Transverse colon (tissue), 4 donors: Measurements from ENCODE around the gene ZFP92. TPM values are rescaled to one million over a fixed set of nuclear protein-coding genes. Genes with fewer than 3 reads are reported as not detected.

Experiments
- DNase-seq: peaks from one replicate; pipeline ENCODE4 v3.0.0-alpha.2; 2019
- H3K27ac ChIP-seq, 4 donors: fragments of 200-600 bp; sonication (generic); 2 replicates each; pipeline ENCODE4 v1.5.1; 2016 to 2018; ENCODE audit warnings: inconsistent platforms in 4 of 4
- H3K27me3 ChIP-seq: fragments of 200-600 bp; sonication (generic); 2 replicates; pipeline ENCODE4 v1.5.1; 2017; ENCODE audit warnings: inconsistent platforms
- H3K36me3 ChIP-seq, 4 donors: fragments of 200-600 bp; sonication (generic); 2 replicates each; pipeline ENCODE4 v1.5.1; 2017 to 2019; ENCODE audit warnings: inconsistent platforms in 4 of 4
- H3K4me1 ChIP-seq, 4 donors: fragments of 200-600 bp; sonication (generic); 2 replicates each; pipeline ENCODE4 v1.5.1; 2017 to 2020; ENCODE audit warnings: inconsistent platforms in 4 of 4
- H3K4me3 ChIP-seq, 4 donors: fragments of 200-600 bp; sonication (generic); 1 replicate in 1 of 4; 2 replicates in 3 of 4; pipeline versions ENCODE4 v1.5.1 to v1.6.1; 2017 to 2019; ENCODE audit warnings: inconsistent platforms in 4 of 4
- H3K9me3 ChIP-seq, 2 donors: fragments of 200-600 bp; sonication (generic); 2 replicates each; pipeline ENCODE4 v1.5.1; 2017 to 2019; ENCODE audit warnings: inconsistent platforms in 2 of 2
- CTCF ChIP-seq, 5 experiments: fragments of 200-600 bp in 3 of 5; fragments of 450-650 bp in 2 of 5; sonication (generic) in 3 of 5; IDR thresholded peaks; 1 replicate in 2 of 5; 2 replicates in 3 of 5; pipeline ENCODE4 v1.5.1; 2016 to 2017; ENCODE audit warnings: antibody characterized with exemption in 5 of 5, inconsistent platforms in 3 of 5, mild to moderate bottlenecking in 2 of 5, moderate library complexity in 1 of 5
- EP300 ChIP-seq: sonication (generic); formaldehyde crosslinking; IDR thresholded peaks from one replicate; pipeline ENCODE4 v1.6.1; 2017; ENCODE audit warnings: antibody characterized with exemption, low read depth
- POLR2A ChIP-seq: fragments of 450-650 bp; IDR thresholded peaks from one replicate; pipeline ENCODE4 v1.6.1; 2016; ENCODE audit warnings: antibody characterized with exemption, mild to moderate bottlenecking, moderate library complexity
- POLR2AphosphoS5 ChIP-seq, 3 donors: sonication (generic); formaldehyde crosslinking; IDR thresholded peaks; one replicate each; pipeline ENCODE4 v1.6.1; 2016; ENCODE audit warnings: antibody characterized with exemption in 3 of 3
- WGBS, 2 donors: methylation state at CpG; one replicate each; pipeline ENCODE4 v1.1.5; 2018; ENCODE audit warnings: low coverage in 1 of 2; 5-methylcytosine and 5-hydroxymethylcytosine counted together
- in situ Hi-C, 4 donors: fragments of 200-750 bp; cut with MboI; loops; one replicate each; pipeline versions ENCODE4 v1.15.0 to v1.15.1; 2017; ENCODE audit warnings: low sequenced_read_pairs in 3 of 4, low pct_ligation_motif_present in 1 of 4, low pct_unique_long_range_greater_than_20kb in 1 of 4
- intact Hi-C: fragments of 100-400 bp; cut with DNase I; formaldehyde crosslinking; loops from one replicate; pipeline ENCODE4 v1.15.1; 2023; ENCODE audit warnings: low total_unique reads
- total RNA-seq, 4 donors: library from RNA; depleted of rRNA; stranded (reverse); fragments of >200 nt; gene quantifications; one replicate each; pipeline ENCODE4 v1.1.0, GENCODE V29; 2016

ZFP92 gene
- total RNA-seq, 4 donors from 2014 or later, result 0.27 to 3.0 (median 1.3) TPM

DNA sequence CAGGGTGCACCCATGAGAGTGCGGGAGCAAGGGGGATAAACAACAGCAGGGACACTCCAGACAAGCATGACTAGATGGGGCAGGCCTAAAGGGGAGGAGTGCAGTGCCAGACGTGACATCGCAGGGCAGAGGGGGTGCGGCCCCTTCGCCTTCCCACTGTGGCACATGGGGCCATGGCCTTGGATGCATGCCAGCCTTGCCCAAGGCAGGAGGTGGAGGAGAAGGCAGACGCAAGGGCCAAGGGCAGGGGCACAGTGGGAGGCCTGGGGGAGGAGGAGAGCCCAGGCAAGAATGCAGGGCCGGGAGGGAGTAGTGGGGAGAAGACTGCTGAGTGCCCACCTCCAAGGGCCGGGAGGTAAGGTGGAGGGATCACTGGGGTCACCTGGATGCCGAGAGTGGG lies 31.8 kb upstream of the ZFP92 start:
- TF ChIP-seq EP300 (no peak), POLR2A (no peak), POLR2AphosphoS5 (IDR thresholded peaks at IDR 0.05) (no peak), CTCF (IDR thresholded peaks at IDR 0.05) (no peak)
- H3K27me3 ChIP-seq, result no peaks in the 10 kb centered on the region
- no peak overlapping the region for H3K4me3 ChIP-seq
- intact Hi-C loops (no loop called here), in situ Hi-C loops (no loop called here)
- no peak for DNase-seq
- no peaks in the 10 kb centered on the region for H3K36me3 ChIP-seq
- no peaks in the 10 kb centered on the region for H3K9me3 ChIP-seq
- 75% methylated on average over 9 of the region's 9 CpGs; no CpG with 5 or more reads in 1 of the 2 donors for WGBS, 2 donors
- H3K27ac ChIP-seq, result no peak overlapping the region
- H3K4me1 ChIP-seq, result no peaks in the 10 kb centered on the region

DNA sequence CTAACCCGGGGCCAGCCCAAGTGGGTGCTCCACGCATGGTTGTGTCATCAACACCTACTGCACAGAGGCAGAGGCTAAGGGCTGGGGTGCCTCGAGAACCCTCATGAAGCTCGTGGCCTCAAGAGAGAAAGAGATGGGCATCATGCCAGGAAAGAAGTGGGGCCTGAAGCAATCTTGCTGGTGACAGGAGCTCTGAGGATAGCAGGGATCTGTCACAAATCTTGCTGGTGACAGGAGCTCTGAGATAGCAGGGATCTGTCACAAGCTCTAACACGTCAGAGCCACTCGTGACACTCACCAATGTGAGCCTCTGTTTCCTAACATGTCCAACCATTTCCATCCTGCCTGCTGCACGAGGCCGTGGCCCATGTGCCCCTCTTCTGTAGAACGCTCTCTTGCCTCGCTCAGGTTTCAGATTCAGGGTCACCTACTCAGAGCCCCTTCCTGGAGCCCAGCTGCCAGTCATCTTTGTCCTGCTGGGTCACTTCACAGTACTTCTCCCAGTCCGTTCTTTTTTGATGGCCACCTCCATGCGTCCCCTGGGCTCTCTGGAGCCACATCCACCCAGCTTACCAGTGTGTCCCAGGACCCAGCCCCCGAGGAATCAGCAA lies 31.2 kb upstream of the ZFP92 start:
- H3K4me3 ChIP-seq, result no peak overlapping the region
- H3K9me3 ChIP-seq, result no peaks in the 10 kb centered on the region
- H3K27me3 ChIP-seq, result no peaks in the 10 kb centered on the region
- WGBS, 2 donors, result 73% methylated on average over 13 of the region's 13 CpGs; no CpG with 5 or more reads in 1 of the 2 donors
- intact Hi-C loops (no loop called here), in situ Hi-C loops (no loop called here)
- H3K36me3 ChIP-seq, result no peaks in the 10 kb centered on the region
- no peak for TF ChIP-seq POLR2AphosphoS5 (IDR thresholded peaks at IDR 0.05)
- TF ChIP-seq EP300, result no peak
- TF ChIP-seq POLR2A, result no peak
- TF ChIP-seq CTCF (IDR thresholded peaks at IDR 0.05), result no peak
- H3K4me1 ChIP-seq, result no peaks in the 10 kb centered on the region
- DNase-seq, result no peak
- H3K27ac ChIP-seq, result no peak overlapping the region

DNA sequence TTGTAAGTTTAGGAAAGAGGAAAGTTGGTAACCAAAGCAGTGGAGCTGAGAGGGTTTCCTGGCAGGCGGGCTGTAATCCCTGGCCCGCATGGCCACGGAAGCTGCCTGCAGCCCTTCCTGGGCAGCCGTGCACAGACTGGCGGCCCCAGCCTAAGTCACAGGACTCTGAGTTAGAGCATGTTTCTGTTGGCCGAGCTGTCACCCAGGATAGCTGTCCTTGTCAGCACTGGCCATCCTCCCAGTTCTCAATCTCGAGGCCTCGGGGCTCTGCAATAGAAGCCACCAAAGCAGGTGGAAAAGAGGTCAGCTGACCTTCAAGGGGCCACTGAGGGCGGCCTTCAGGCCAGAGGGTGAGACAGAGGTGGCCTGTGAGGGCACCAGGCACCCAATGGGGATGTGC lies 30.6 kb upstream of the ZFP92 start:
- Histone ChIP-seq H3K27ac (no peak overlapping the region), H3K27me3 (no peaks in the 10 kb centered on the region), H3K4me3 (no peak overlapping the region), H3K9me3 (no peaks in the 10 kb centered on the region), H3K4me1 (no peaks in the 10 kb centered on the region), H3K36me3 (no peaks in the 10 kb centered on the region)
- no peak for TF ChIP-seq POLR2AphosphoS5 (IDR thresholded peaks at IDR 0.05)
- TF ChIP-seq CTCF (IDR thresholded peaks at IDR 0.05), result no peak
- TF ChIP-seq POLR2A, result no peak
- TF ChIP-seq EP300, result no peak
- intact Hi-C loops (no loop called here), in situ Hi-C loops (no loop called here)
- 86% methylated on average over 9 of the region's 9 CpGs; no CpG with 5 or more reads in 1 of the 2 donors for WGBS, 2 donors
- DNase-seq, result no peak

GRCh38 chrX:153381684-153382532 lies 29.4 kb upstream of the ZFP92 start:
- Histone ChIP-seq H3K4me1 (no peaks in the 10 kb centered on the region), H3K9me3 (no peaks in the 10 kb centered on the region), H3K27me3 (no peaks in the 10 kb centered on the region), H3K27ac (no peak overlapping the region), H3K4me3 (no peak overlapping the region), H3K36me3 (no peaks in the 10 kb centered on the region)
- intact Hi-C loops, result no loop called here
- TF ChIP-seq POLR2A (no peak), EP300 (no peak), CTCF (IDR thresholded peaks at IDR 0.05) (no peak), POLR2AphosphoS5 (IDR thresholded peaks at IDR 0.05) (no peak)
- DNase-seq, result no peak
- in situ Hi-C loops, result no loop called here
- WGBS, 2 donors, result 54% methylated on average over 12 of the region's 12 CpGs; no CpG with 5 or more reads in 1 of the 2 donors
